AML-193 (cell line): ENCODE data around the gene EDNRB.
"Not testable (repeated sequence)": the region's sequence is repeated elsewhere in the genome, so short reads cannot be mapped to it uniquely, and the experiment has no call there.

Experiments used
- DNase-seq, 2 experiments: peaks; one replicate each; lab custom pipeline; 2025; lab: John Stamatoyannopoulos, UW

EDNRB gene

GRCh38 chr13:77918391-77919245, at the start of gene EDNRB:
EDNRB (minus strand) TSS chr13:77918831; CDS start chr13:77918573, 258 bp downstream.
- no peak for DNase-seq

- DNase-seq, result no peak
Observed at GRCh38 chr13:77966671-77967070, 48.0 kb upstream of the EDNRB start.

- no peak for DNase-seq
Observed at GRCh38 chr13:77952737-77953136, 34.1 kb upstream of the EDNRB start.

GRCh38 chr13:77952276-77952675, 33.6 kb upstream of the EDNRB start:
- no peak for DNase-seq

- no peak for DNase-seq
Observed at GRCh38 chr13:77946522-77946921, 27.9 kb upstream of the EDNRB start.

GRCh38 chr13:77935063-77935462, 16.4 kb upstream of the EDNRB start:
- not testable (repeated sequence) for DNase-seq

- no peak for DNase-seq
Observed at GRCh38 chr13:77930430-77930829, 11.8 kb upstream of the EDNRB start.

GRCh38 chr13:77928909-77929308, 10.3 kb upstream of the EDNRB start:
- peak; percentile 63 to 73 for DNase-seq

GRCh38 chr13:77925616-77926015, 7.0 kb upstream of the EDNRB start:
- DNase-seq, result no peak

- no peak for DNase-seq
Observed at GRCh38 chr13:77919921-77920294, 1.3 kb upstream of the EDNRB start.

- no peak for DNase-seq
Observed at GRCh38 chr13:77919246-77919920, 752 bp upstream of the EDNRB start.

GRCh38 chr13:77916488-77916887, 2.1 kb downstream of the EDNRB start:
- no peak for DNase-seq

- DNase-seq, result no peak
Observed at GRCh38 chr13:77915686-77916085, 2.9 kb downstream of the EDNRB start.

- DNase-seq, result no peak
Observed at GRCh38 chr13:77913003-77913402, 5.6 kb downstream of the EDNRB start.

- DNase-seq, result no peak
Observed at GRCh38 chr13:77911751-77912150, 6.9 kb downstream of the EDNRB start.

GRCh38 chr13:77909827-77910226, 8.8 kb downstream of the EDNRB start:
- DNase-seq, result no peak

- no peak for DNase-seq
Observed at GRCh38 chr13:77908531-77908930, 10.1 kb downstream of the EDNRB start.

- no peak for DNase-seq
Observed at GRCh38 chr13:77907666-77908341, 10.8 kb downstream of the EDNRB start.

GRCh38 chr13:77904031-77904430, 14.6 kb downstream of the EDNRB start:
- no peak for DNase-seq

GRCh38 chr13:77903435-77903834, 15.2 kb downstream of the EDNRB start:
- DNase-seq, result no peak

- DNase-seq, result no peak
Observed at GRCh38 chr13:77902319-77902963, 16.2 kb downstream of the EDNRB start.

GRCh38 chr13:77898097-77898496, 20.5 kb downstream of the EDNRB start:
- no peak for DNase-seq
